Mucosa of gallbladder (tissue), 1 donor: ENCODE data around the gene RAB19. TPM values are rescaled to one million over a fixed set of nuclear protein-coding genes. Genes with fewer than 3 reads are reported as not detected.
"Not testable (repeated sequence)": the region's sequence is repeated elsewhere in the genome, so short reads cannot be mapped to it uniquely, and the experiment has no call there.

Source experiments
- DNase-seq: peaks from one replicate; pipeline ENCODE4 v3.0.0-alpha.2; 2020; ENCODE audit warnings: low spot score
- total RNA-seq: library from RNA; stranded (reverse); gene quantifications from one replicate; pipeline ENCODE4 v1.2.1, GENCODE V29; 2021
- donor health status: DM: no; HTN: no; CAD: no.

The RAB19 gene
- total RNA-seq, 1 donor from 2014 or later, result 8.8 TPM

GRCh38 chr7:140453785-140454656 lies 50.2 kb downstream of the RAB19 start:
- not testable (repeated sequence) for DNase-seq

GRCh38 chr7:140454657-140455015 lies 50.8 kb downstream of the RAB19 start:
- DNase-seq, result no peak

GRCh38 chr7:140455743-140456142 lies 51.9 kb downstream of the RAB19 start:
- DNase-seq, result no peak

DNA sequence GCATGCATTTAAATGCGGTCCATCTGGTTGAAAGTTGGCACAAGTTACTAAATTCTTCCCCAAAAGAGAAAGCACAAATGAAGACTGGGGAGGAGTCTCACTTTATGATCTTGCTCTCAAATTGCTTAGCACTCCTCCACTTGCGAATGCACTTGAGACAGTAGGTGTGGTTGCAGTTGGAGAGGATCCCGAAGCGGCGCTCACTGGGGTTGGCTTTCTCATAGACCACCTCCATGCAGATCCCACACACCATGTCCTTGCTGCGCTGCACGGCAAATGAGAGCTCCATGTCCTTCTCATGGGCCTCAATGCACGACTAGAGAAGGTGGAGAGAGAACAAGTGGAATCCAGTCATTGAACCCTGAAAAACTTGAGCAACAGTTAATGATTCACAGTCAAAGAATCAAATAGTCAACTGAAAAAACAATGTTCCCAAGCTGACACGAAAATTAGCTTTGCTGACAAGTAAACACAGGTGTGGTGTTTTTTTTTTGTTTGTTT lies 52.7 kb downstream of the RAB19 start:
- DNase-seq, result no peak

DNA sequence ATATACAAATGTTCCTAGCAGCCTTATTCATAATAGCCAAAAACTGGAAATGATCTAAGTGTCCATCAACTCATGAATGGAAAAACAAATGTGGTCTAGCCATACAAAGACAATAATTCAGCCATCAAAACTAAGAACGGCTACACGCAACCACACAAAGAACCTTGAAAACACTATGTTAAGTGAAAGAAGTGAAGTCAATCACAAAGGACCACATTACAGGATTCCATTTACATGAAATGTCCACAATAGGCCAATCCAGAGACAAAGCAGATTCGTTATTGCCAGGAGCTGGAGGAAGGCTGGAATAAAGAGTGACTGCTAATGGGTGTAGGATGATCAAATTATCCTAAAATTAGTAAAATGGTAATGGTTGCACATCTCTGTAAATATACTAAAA lies 54.3 kb downstream of the RAB19 start:
- DNase-seq, result no peak

DNA sequence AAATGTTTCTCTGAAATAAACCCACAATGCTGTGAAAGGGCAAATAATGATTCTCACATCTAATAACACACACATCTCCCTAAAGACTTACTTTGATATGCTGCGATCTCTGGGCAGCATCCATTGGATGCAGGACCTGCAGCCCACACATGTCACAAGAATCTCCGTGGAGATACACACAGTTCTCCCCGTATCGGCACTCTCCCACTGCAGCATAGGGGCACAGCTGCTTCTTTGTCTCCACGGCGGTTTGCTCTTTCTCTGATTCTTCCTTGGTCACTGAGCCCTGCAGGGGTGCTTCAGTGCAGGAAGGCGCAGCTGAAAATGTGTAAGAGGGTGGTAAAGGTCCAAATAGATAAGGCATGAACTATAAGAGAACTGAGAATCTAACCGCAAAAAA lies 55.1 kb downstream of the RAB19 start:
- no peak for DNase-seq

- DNase-seq, result no peak
Measured at GRCh38 chr7:140463111-140463510, 59.3 kb downstream of the RAB19 start.

GRCh38 chr7:140475747-140476333 lies 72.0 kb downstream of the RAB19 start:
- peak; percentile 32 for DNase-seq

- no peak for DNase-seq
Measured at GRCh38 chr7:140476698-140477261, 72.9 kb downstream of the RAB19 start.

Other genes starting within 250 kb of the RAB19 start
- gene KDM7A, start 227.1 kb upstream of the RAB19 start, total RNA-seq, result 9.7 TPM
- gene SLC37A3, start 5.5 kb upstream of the RAB19 start, total RNA-seq, result 40.9 TPM
- gene MKRN1, start 75.4 kb downstream of the RAB19 start, total RNA-seq, result 118 TPM
- 14.0 TPM for gene DENND2A, start 236.8 kb downstream of the RAB19 start, total RNA-seq